MM.1S (cell line): Measurements from ENCODE around the gene CERS1.

Source experiments
- EZH2phosphoT487 ChIP-seq: fragments of 300-600 bp; sonication (generic); IDR thresholded peaks from 2 replicates; pipeline ENCODE4 v1.6.1; 2018; ENCODE audit warnings: antibody characterized with exemption, low read length
- TF ChIP-seq, protein P1 (sequence below): fragments of 300-600 bp; sonication (generic); IDR thresholded peaks from 2 replicates; pipeline ENCODE4 v1.5.1; 2016; ENCODE audit warnings: antibody characterized with exemption, low read length, mixed read lengths

DNA sequence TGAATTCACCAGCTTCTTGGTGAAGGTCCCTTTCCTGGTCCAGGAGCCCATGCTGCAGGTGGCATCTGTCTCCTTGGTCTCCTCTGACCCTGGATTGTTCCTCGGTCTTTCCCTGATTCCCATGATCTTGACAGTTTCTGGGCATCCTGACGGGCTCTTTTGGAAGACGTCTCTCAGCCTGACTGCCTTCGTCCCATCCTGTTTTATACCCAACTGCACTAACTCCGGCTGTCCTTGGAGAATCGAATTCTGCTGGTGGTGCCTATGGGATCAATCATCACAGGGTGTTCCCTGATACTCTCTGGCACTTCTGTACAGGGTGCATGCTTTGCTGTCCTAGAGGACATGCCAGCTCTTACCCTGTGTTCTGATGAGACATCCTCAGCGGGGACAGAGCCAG is 19.1 kb downstream of the CERS1 start:
- TF ChIP-seq EZH2phosphoT487, result no peak
- TF ChIP-seq, protein P1, sequence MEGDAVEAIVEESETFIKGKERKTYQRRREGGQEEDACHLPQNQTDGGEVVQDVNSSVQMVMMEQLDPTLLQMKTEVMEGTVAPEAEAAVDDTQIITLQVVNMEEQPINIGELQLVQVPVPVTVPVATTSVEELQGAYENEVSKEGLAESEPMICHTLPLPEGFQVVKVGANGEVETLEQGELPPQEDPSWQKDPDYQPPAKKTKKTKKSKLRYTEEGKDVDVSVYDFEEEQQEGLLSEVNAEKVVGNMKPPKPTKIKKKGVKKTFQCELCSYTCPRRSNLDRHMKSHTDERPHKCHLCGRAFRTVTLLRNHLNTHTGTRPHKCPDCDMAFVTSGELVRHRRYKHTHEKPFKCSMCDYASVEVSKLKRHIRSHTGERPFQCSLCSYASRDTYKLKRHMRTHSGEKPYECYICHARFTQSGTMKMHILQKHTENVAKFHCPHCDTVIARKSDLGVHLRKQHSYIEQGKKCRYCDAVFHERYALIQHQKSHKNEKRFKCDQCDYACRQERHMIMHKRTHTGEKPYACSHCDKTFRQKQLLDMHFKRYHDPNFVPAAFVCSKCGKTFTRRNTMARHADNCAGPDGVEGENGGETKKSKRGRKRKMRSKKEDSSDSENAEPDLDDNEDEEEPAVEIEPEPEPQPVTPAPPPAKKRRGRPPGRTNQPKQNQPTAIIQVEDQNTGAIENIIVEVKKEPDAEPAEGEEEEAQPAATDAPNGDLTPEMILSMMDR, result no peak
